GM12878 (cell line): ENCODE results near the gene ITGA3. TPM values are rescaled to one million over a fixed set of nuclear protein-coding genes. Genes with fewer than 3 reads are reported as not detected.

Experiments used
- ATAC-seq: fragments of 200-7000 bp; cut with Tn5 transposase; 3 replicates; pipeline ENCODE4 v1.9.1; 2020; ENCODE audit warnings: mild to moderate bottlenecking, moderate library complexity
- Bru-seq: library from RNA; stranded (reverse); fragments of 400-500 nt; gene quantifications from one replicate; lab custom pipeline; 2021; lab: Mats Ljungman, UMichigan
- BruChase-seq, 2 experiments: library from RNA; stranded (reverse); fragments of 400-500 nt; gene quantifications; one replicate each; lab custom pipeline; 2021; lab: Mats Ljungman, UMichigan
- BruUV-seq: library from RNA; stranded (reverse); fragments of 400-500 nt; replicated peaks from 2 replicates; lab custom pipeline; 2021; lab: Mats Ljungman, UMichigan
- CTCF ChIA-PET: fragments of 300-600 bp; sonication (Branson Sonifier 250); formaldehyde crosslinking; extraction: SDS; loops from one replicate; lab custom pipeline; 2021; ENCODE audit warnings: inconsistent platforms; lab: Yijun Ruan, JAX
- POLR2A ChIA-PET: fragments of 350-600 bp; formaldehyde crosslinking; extraction: SDS; loops from one replicate; lab custom pipeline; 2021; ENCODE audit warnings: inconsistent platforms; lab: Charles Lee
- RAD21 ChIA-PET: fragments of 300-600 bp; sonication (Branson Sonifier 250); formaldehyde crosslinking; loops from one replicate; lab custom pipeline; 2023; ENCODE audit warnings: antibody characterized with exemption; ENCODE audit not compliant: unreplicated experiment; lab: Charles Lee
- SMC1A ChIA-PET: fragments of 300-600 bp; sonication (Branson Sonifier 250); formaldehyde crosslinking; loops from one replicate; lab custom pipeline; 2023; ENCODE audit not compliant: unreplicated experiment, uncharacterized antibody; lab: Charles Lee
- DNase-seq: peaks from one replicate; pipeline ENCODE4 v3.0.0-alpha.2; 2011; ENCODE audit warnings: low read depth, low spot score
- FAIRE-seq: peaks from 3 replicates; lab custom pipeline; 2011; peaks lifted over from hg19 to GRCh38; lab: Jason Lieb, UNC
- H2AFZ ChIP-seq: 2 replicates; pipeline ENCODE4 v1.6.0; 2011; ENCODE audit warnings: low read depth, low read length, control low read depth; ENCODE audit not compliant: control insufficient read depth
- H3K27ac ChIP-seq: 2 replicates; pipeline ENCODE4 v1.5.1; 2011; ENCODE audit warnings: control low read depth; ENCODE audit not compliant: control insufficient read depth, insufficient read depth
- H3K27me3 ChIP-seq, 2 experiments: replicated peaks in 1 of 2; 2 replicates each; pipeline versions ENCODE4 v1.6.0 to v1.6.1; 2011; ENCODE audit warnings: low read length in 1 of 2; ENCODE audit not compliant: control insufficient read depth in 2 of 2, insufficient read depth in 2 of 2
- H3K36me3 ChIP-seq, 2 experiments: 2 replicates each; pipeline ENCODE4 v1.5.1; 2011; ENCODE audit warnings: low read length in 1 of 2; ENCODE audit not compliant: control insufficient read depth in 2 of 2, insufficient read depth in 2 of 2
- H3K4me1 ChIP-seq: 2 replicates; pipeline ENCODE4 v1.6.1; 2011; ENCODE audit warnings: mild to moderate bottlenecking, low read length, moderate library complexity, mixed read lengths; ENCODE audit not compliant: control insufficient read depth, insufficient read depth
- H3K4me2 ChIP-seq: 2 replicates; pipeline ENCODE4 v1.6.0; 2011; ENCODE audit warnings: control low read depth; ENCODE audit not compliant: control insufficient read depth, insufficient read depth
- H3K4me3 ChIP-seq: fragments of 200-600 bp; sonication (generic); 2 replicates; pipeline ENCODE4 v1.5.1; 2016
- H3K79me2 ChIP-seq: 2 replicates; pipeline ENCODE4 v1.6.0; 2011; ENCODE audit warnings: low read length; ENCODE audit not compliant: control insufficient read depth, insufficient read depth
- H3K9ac ChIP-seq: 2 replicates; pipeline ENCODE4 v1.8.0; 2011; ENCODE audit warnings: low read length, control low read depth, mixed read lengths; ENCODE audit not compliant: control insufficient read depth, insufficient read depth
- H3K9me3 ChIP-seq: replicated peaks from 3 replicates; pipeline ENCODE4 v1.5.1; 2011; ENCODE audit warnings: mild to moderate bottlenecking, low read length; ENCODE audit not compliant: control insufficient read depth, insufficient read depth
- H4K20me1 ChIP-seq: 2 replicates; pipeline ENCODE4 v1.6.0; 2011; ENCODE audit not compliant: control insufficient read depth, insufficient read depth
- IKZF1 ChIP-seq: fragments of 450-650 bp; conservative IDR thresholded peaks from 2 replicates; pipeline ENCODE4 v1.6.1; 2017; ENCODE audit warnings: antibody characterized with exemption, mild to moderate bottlenecking
- IKZF2 ChIP-seq, 2 experiments: fragments of 450-650 bp; IDR thresholded peaks; 2 replicates each; pipeline ENCODE4 v1.6.1; 2017; ENCODE audit warnings: mild to moderate bottlenecking in 2 of 2, moderate library complexity in 2 of 2
- RCOR1 ChIP-seq: conservative IDR thresholded peaks from 2 replicates; pipeline ENCODE4 v1.6.1; 2012; ENCODE audit warnings: low read depth, low read length, improper control_type of control experiment
- SMAD1 ChIP-seq: fragments of 450-650 bp; IDR thresholded peaks from 2 replicates; pipeline ENCODE4 v1.6.1; 2018; ENCODE audit warnings: mild to moderate bottlenecking, low read depth; ENCODE audit not compliant: partially characterized antibody
- TCF3 ChIP-seq: IDR thresholded peaks from 2 replicates; pipeline ENCODE4 v1.6.1; 2012; ENCODE audit warnings: low read depth, mild to moderate bottlenecking, low read length, borderline replicate concordance; ENCODE audit not compliant: insufficient read depth
- WGBS: methylation state at CpG from one replicate; pipeline ENCODE4 v1.1.6; 2016; ENCODE audit warnings: low lambda C conversion rate; ENCODE audit not compliant: insufficient replicate concordance, insufficient coverage; ENCODE audit errors: missing lambda C conversion rate; 5-methylcytosine and 5-hydroxymethylcytosine counted together
- in situ Hi-C: fragments of 300-500 bp; cut with MboI; formaldehyde crosslinking; loops from 9 replicates; pipeline ENCODE4 v1.14.3; 2018; ENCODE audit warnings: mixed read lengths
- intact Hi-C: fragments of 100-400 bp; cut with micrococcal nuclease; formaldehyde crosslinking; loops from one replicate; pipeline ENCODE4 v1.14.2; 2022; ENCODE audit not compliant: unreplicated experiment
- long read RNA-seq, 2 experiments: library from polyadenylated mRNA; unstranded; transcript quantifications; one replicate each; pipeline ENCODE4 v2.0.0, GENCODE V29; 2019 to 2020
- polyA minus RNA-seq, 3 experiments: library from RNA; depleted of rRNA, polyadenylated mRNA; stranded (reverse); fragments of >200 nt; gene quantifications; 2 replicates each; pipeline ENCODE4 v1.2.3, GENCODE V29; 2011
- polyA plus RNA-seq, 11 experiments: library from polyadenylated mRNA; depleted of rRNA in 4 of 11; unstranded in 6 of 11; stranded (reverse) in 5 of 11; fragments of >200 nt; fragmentation: Nextera tagmentation in 4 of 11; fragmentation: Illumina TruSeq in 1 of 11; extraction: Ambion mirVana in 4 of 11; extraction: Trizol in 1 of 11; gene quantifications; 1 replicate in 1 of 11; 2 replicates in 10 of 11; pipeline versions ENCODE4 v1.2.1 to v1.2.3, GENCODE V29; 2011 to 2016; ENCODE audit warnings: inconsistent platforms in 2 of 11, missing spikeins in 2 of 11, low read depth in 1 of 11
- total RNA-seq, 4 experiments: library from RNA; depleted of rRNA in 3 of 4; stranded (reverse); fragments of >200 nt in 3 of 4; fragmentation: Illumina TruSeq in 1 of 4; extraction: Trizol in 1 of 4; gene quantifications; 2 replicates each; pipeline versions ENCODE4 v1.2.1 to v1.2.3, GENCODE V29; 2013 to 2021
- TF ChIP-seq, protein P1 (sequence below): IDR thresholded peaks from 2 replicates; pipeline ENCODE4 v1.6.1; 2011; ENCODE audit warnings: mild to moderate bottlenecking, low read depth, low read length, moderate library complexity; ENCODE audit not compliant: insufficient replicate concordance
- TF ChIP-seq, protein P2 (sequence below): fragments of 450-650 bp; IDR thresholded peaks from 2 replicates; pipeline ENCODE4 v1.6.1; 2017; ENCODE audit warnings: borderline replicate concordance
- TF ChIP-seq, protein P3 (sequence below): fragments of 450-650 bp; IDR thresholded peaks from 2 replicates; pipeline ENCODE4 v1.6.1; 2016; ENCODE audit warnings: mild to moderate bottlenecking

ITGA3 gene
- 22.3 and 23.3 TPM in 2 replicates for total RNA-seq (2013; cell fraction: nucleolus; rRNA removed)
- total RNA-seq (2014; rRNA removed) (10.3 and 13.4 TPM in 2 replicates), total RNA-seq (2014; rRNA removed; fragmentation: Illumina TruSeq; extraction: Trizol) (6.6 and 6.9 TPM in 2 replicates), total RNA-seq (2021) (12.5 and 14.3 TPM in 2 replicates), polyA plus RNA-seq (2011; rRNA removed) (4.3 and 6.9 TPM in 2 replicates), polyA plus RNA-seq (2014; fragmentation: Illumina TruSeq; extraction: Trizol) (3.8 and 6.6 TPM in 2 replicates), polyA plus RNA-seq (2014; fragmentation: Nextera tagmentation; extraction: Ambion mirVana) (under 1 TPM; 0.29 to 0.86 TPM), polyA plus RNA-seq (2014; rRNA removed) (7.1 and 10.5 TPM in 2 replicates), polyA plus RNA-seq (2016; fragmentation: Nextera tagmentation; extraction: Ambion mirVana) (1 to 10 TPM; 4.0 to 4.6 TPM), polyA minus RNA-seq (2011; rRNA and poly(A)+ RNA removed) (15.2 and 22.9 TPM in 2 replicates), Bru-seq, nascent RNA (percentile 50 among the genes with signal in this experiment), BruChase-seq, experiment 1, labeled RNA remaining after a 6-hour chase (percentile 56 among the genes with signal in this experiment), BruChase-seq, experiment 2, labeled RNA remaining after a 2-hour chase (percentile 53 among the genes with signal in this experiment)
- 1.8 TPM for polyA plus RNA-seq (2011; ENCODE audit: low read depth)
- polyA plus RNA-seq (2011; cell fraction: cytosol; rRNA removed) = 10.9 and 12.4 TPM in 2 replicates
- 28.4 and 35.6 TPM in 2 replicates for polyA plus RNA-seq (2011; cell fraction: nucleus; rRNA removed)
- polyA plus RNA-seq (2012) = 3.0 and 3.2 TPM in 2 replicates
- 12.0 and 17.7 TPM in 2 replicates for polyA minus RNA-seq (2011; cell fraction: cytosol; rRNA and poly(A)+ RNA removed)
- 20.2 and 36.4 TPM in 2 replicates for polyA minus RNA-seq (2011; cell fraction: nucleus; rRNA and poly(A)+ RNA removed)
- long read RNA-seq, experiment 1 = 0 reads
- long read RNA-seq, experiment 2, partial matches to known transcripts = 0 of 2 reads
- long read RNA-seq, experiment 2, other reads (novel, unspliced or antisense) = 2 of 2 reads

DNA sequence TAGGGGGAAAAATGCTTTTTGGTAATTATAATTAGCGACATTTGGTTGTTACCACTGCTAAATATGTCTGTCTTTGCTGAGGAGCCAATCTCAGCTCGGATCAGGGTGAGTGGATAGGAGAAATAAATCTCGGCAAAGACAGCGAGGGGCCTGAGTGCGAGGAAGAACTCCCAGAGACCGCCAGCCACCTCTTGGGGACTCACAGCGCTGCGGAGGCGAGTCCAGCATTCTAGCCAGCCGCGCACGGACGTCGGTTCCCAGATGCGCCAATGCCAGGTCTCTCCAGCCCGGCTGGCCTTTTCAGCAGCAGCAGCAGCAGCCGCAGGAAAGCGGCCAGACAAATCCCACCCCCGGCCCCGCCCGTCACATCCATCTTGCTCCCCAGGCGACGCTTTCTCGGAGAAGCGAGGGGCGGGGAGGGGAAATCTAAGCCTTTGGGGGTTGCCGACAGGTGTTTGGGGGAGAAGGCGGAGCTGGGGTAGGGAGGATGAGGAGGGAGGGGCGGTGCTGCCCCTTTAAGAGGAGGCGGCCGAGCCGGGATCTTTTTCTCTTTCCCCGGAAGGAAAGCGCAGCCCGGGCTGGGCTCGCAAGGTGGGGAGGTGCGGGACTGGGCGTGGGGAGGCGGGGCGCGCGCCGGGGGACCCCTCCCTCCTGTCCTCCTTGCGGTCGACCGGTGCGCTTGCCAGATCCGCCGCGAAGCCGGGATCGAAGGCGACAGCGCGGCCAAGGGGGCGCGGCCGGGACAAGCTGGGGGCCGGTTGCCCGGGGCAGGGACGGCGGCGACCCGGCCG is at the start of gene ITGA3:
Gene ITGA3, plus strand, starts transcription at position 685 of the 791 bp plus-strand sequence. CDS start 330 bp downstream, outside the sequence.
- Histone ChIP-seq H3K4me1 (peaks cover 12% of the 10 kb centered on the region), H4K20me1 (no peaks in the 10 kb centered on the region), H3K9ac (peak within 1 kb of the TSS; percentile 52), H3K9me3 (no peaks in the 10 kb centered on the region), H3K4me3 (peak within 1 kb of the TSS; percentile 90), H3K36me3 (no peaks in the 10 kb centered on the region), H3K27ac (no peak within 1 kb of the TSS), H3K27me3 (no peaks in the 10 kb centered on the region), H3K79me2 (no peaks in the 10 kb centered on the region), H3K4me2 (peak within 1 kb of the TSS; percentile 97), H2AFZ (peak within 1 kb of the TSS; percentile 94)
- intact Hi-C loops (loop anchor here (1.0 to 2.0 kb wide), 3 partner anchors 25 to 39 kb away; partner anchors contain the start of gene PDK2), in situ Hi-C loops (no loop called here)
- 2% methylated on average over 39 of the region's 65 CpGs for WGBS
- no TSS peak for BruUV-seq
- peak; percentile 78 for ATAC-seq
- FAIRE-seq = no peak
- TF ChIP-seq SMAD1 (no peak), TCF3 (0 out of 2 replicates have a peak, but pooled peaks have one; percentile 12), IKZF2 (IDR thresholded peaks at IDR 0.05) (peak in 1 of 2 experiments; percentile 41; a peak in 3 of 4 replicates), RCOR1 (0 out of 2 replicates have a peak, but pooled peaks have one; percentile 80), IKZF1 (peak; percentile 75; the same call in 1 of the 2 replicates)
- TF ChIP-seq, protein P1, sequence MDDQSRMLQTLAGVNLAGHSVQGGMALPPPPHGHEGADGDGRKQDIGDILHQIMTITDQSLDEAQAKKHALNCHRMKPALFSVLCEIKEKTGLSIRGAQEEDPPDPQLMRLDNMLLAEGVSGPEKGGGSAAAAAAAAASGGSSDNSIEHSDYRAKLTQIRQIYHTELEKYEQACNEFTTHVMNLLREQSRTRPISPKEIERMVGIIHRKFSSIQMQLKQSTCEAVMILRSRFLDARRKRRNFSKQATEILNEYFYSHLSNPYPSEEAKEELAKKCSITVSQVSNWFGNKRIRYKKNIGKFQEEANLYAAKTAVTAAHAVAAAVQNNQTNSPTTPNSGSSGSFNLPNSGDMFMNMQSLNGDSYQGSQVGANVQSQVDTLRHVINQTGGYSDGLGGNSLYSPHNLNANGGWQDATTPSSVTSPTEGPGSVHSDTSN = peak; percentile 9
- TF ChIP-seq, protein P2, sequence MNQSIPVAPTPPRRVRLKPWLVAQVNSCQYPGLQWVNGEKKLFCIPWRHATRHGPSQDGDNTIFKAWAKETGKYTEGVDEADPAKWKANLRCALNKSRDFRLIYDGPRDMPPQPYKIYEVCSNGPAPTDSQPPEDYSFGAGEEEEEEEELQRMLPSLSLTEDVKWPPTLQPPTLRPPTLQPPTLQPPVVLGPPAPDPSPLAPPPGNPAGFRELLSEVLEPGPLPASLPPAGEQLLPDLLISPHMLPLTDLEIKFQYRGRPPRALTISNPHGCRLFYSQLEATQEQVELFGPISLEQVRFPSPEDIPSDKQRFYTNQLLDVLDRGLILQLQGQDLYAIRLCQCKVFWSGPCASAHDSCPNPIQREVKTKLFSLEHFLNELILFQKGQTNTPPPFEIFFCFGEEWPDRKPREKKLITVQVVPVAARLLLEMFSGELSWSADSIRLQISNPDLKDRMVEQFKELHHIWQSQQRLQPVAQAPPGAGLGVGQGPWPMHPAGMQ = no peak
- TF ChIP-seq, protein P3, sequence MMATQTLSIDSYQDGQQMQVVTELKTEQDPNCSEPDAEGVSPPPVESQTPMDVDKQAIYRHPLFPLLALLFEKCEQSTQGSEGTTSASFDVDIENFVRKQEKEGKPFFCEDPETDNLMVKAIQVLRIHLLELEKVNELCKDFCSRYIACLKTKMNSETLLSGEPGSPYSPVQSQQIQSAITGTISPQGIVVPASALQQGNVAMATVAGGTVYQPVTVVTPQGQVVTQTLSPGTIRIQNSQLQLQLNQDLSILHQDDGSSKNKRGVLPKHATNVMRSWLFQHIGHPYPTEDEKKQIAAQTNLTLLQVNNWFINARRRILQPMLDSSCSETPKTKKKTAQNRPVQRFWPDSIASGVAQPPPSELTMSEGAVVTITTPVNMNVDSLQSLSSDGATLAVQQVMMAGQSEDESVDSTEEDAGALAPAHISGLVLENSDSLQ = 0 out of 2 replicates have a peak, but pooled peaks have one; percentile 32
- no peak for DNase-seq
- RAD21 ChIA-PET = interaction anchor here (1.6 to 2.1 kb wide), 2 partner anchors 25 to 32 kb away, joined by 7 read pairs; no protein-coding TSS in a partner anchor
- CTCF ChIA-PET = interaction anchor here (0.6 to 6.4 kb wide), 13 partner anchors 21 to 781 kb away, joined by 3 to 38 read pairs (median 4); partner anchors contain the start of gene PDK2
- POLR2A ChIA-PET = interaction anchor here (0.6 to 1.9 kb wide), 2 partner anchors 96 to 1544 kb away, joined by 3 to 5 read pairs; no protein-coding TSS in a partner anchor
- SMC1A ChIA-PET = interaction anchor here (0.5 to 3.1 kb wide), 4 partner anchors 20 to 39 kb away, joined by 3 to 7 read pairs (median 6); partner anchors contain the start of gene PDK2
